ENCODE data around the gene CAPS2.

GRCh38 chr12:75275702-75276101, 54.4 kb downstream of the CAPS2 start:
- TF ChIP-seq, protein P1, sequence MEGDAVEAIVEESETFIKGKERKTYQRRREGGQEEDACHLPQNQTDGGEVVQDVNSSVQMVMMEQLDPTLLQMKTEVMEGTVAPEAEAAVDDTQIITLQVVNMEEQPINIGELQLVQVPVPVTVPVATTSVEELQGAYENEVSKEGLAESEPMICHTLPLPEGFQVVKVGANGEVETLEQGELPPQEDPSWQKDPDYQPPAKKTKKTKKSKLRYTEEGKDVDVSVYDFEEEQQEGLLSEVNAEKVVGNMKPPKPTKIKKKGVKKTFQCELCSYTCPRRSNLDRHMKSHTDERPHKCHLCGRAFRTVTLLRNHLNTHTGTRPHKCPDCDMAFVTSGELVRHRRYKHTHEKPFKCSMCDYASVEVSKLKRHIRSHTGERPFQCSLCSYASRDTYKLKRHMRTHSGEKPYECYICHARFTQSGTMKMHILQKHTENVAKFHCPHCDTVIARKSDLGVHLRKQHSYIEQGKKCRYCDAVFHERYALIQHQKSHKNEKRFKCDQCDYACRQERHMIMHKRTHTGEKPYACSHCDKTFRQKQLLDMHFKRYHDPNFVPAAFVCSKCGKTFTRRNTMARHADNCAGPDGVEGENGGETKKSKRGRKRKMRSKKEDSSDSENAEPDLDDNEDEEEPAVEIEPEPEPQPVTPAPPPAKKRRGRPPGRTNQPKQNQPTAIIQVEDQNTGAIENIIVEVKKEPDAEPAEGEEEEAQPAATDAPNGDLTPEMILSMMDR (IDR thresholded peaks at IDR 0.05): no peak
- TF ChIP-seq POLR2A (IDR thresholded peaks at IDR 0.05): no peak

Measured in suprapubic skin (tissue), 3 donors.